DND-41 (cell line): ENCODE data around the gene PGBD4.

ENCODE experiments used
- CTCF ChIP-seq: IDR thresholded peaks from 2 replicates; pipeline ENCODE4 v1.5.1; 2012; ENCODE audit warnings: borderline replicate concordance, low read length, moderate library complexity, mild to moderate bottlenecking; ENCODE audit not compliant: poor library complexity, severe bottlenecking; ENCODE audit errors: extremely low read depth
- EZH2 ChIP-seq: IDR thresholded peaks from 3 replicates; pipeline ENCODE4 v1.6.1; 2012; ENCODE audit warnings: borderline replicate concordance, low read depth, mild to moderate bottlenecking, moderate library complexity, low read length, inconsistent platforms; ENCODE audit not compliant: severe bottlenecking

GRCh38 chr15:34124651-34125050 is 22.8 kb downstream of the PGBD4 start:
- TF ChIP-seq CTCF (no peak), EZH2 (no peak)
